NCI-H526 (cell line): ENCODE data around the gene KATNB1.
"Not testable (repeated sequence)": the region's sequence is repeated elsewhere in the genome, so short reads cannot be mapped to it uniquely, and the experiment has no call there.

ENCODE experiments used
- DNase-seq, 2 experiments: peaks; one replicate each; lab custom pipeline; 2025; lab: John Stamatoyannopoulos, UW

Gene KATNB1

DNA sequence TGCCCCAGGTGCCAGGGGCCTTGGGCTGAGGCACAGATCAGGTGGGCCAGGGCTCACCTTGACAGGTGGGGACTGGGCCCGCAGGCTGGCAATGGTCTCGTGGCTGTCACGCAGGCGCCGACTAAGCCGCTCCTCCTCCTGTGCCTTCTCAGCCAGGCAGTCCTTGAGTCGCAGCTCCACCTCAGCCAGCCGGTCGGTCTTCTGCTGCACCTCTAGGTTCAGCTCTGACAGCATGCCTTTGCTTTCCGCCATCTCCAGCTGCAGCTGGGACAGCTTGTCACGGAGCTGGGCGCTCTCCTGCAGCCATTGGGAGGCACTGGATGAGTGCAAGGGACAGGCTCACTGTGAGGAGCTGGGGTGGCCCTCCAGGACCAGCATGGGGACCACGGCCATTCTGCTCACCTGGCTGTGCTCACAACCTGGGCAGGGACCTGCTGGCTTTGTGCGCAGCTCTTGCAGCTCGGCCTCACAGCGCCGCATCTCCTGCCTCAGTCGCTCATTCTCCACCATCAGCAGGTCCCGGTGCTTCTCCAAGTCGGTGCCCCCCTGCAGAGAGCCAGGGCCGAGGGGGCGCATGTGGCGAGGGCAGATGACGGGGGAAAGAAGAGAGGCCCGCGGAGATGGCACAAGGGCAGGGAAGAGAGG is 35.7 kb downstream of the KATNB1 start:
- DNase-seq, result no peak

DNA sequence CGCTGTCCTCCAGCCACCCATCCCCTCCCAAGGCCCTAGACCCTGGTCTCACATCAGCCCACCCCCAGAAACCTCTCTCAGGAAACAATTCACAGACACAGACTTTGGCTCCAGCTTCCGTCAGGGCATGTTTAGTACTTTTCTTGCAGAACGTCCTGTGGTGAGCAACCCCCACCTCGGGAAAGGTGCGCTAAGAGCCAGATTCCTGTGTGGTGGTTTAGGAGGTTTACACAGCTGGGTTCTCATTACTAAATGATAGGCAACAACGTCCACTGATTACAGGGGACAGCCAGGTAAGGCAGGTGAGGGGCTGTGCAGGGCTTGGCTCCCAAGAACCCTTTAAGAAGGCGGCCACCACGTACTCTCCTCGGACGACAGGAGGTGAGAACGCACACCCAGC is 37.4 kb downstream of the KATNB1 start:
- no peak for DNase-seq

DNA sequence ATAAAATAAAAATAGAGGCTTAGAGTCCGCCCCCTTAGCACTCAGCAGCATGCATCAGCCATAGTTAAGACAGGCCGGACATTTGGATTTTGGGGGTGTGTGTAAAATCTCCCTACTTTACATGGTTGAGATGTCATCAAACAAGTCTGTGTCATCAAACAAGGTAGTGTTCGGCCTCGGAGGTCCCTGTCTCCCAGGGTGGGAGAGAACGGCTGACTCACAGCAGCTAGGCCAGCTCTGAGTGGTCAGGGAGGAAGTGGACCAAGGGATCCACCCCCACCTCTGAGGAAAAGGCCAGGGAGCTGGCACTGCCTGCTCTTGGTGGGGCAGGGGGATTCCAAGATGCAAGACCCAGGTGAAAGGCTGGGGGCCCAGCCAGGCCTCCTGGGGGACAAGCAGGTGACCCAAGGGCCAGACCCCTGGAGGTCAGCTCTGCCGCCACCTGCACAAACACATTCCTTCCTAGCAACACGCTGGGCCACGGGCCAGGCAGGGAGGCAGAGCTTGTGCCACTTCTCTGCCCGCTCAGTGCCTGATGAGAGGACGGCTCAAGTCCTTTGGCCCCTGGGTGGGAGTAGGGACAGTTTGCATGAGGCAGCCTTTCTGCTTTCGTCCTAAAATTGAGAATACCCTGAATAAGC is 38.2 kb downstream of the KATNB1 start:
- DNase-seq, result no peak

DNA sequence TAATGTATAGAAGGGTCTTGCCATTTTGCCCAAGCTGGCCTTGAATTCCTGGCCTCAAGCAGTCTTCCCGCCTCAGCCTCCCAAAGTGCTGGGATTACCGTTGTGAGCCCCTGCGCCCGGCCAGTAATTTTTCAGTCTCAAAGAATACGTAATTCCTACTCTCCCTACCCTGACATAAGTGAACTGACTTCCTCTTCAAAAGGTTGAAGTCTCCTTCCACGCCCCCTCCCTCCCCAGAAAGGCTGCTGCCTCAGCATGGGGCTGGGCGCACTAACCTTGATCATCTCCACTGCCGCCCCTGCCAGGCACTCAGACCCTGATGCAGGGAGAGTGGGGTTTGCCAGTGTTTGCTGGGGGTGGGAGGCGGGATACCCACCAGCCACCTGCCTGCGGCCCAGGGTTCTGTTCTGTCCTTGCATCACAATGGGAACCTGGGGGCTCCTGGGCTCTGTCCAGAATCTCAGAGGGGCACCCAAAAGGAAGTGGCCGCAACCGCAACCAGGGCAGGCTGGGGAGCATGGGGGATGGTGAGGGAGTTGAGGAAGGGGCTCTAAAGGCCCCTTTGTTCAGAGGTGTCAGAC is 39.2 kb downstream of the KATNB1 start:
- no peak for DNase-seq

DNA sequence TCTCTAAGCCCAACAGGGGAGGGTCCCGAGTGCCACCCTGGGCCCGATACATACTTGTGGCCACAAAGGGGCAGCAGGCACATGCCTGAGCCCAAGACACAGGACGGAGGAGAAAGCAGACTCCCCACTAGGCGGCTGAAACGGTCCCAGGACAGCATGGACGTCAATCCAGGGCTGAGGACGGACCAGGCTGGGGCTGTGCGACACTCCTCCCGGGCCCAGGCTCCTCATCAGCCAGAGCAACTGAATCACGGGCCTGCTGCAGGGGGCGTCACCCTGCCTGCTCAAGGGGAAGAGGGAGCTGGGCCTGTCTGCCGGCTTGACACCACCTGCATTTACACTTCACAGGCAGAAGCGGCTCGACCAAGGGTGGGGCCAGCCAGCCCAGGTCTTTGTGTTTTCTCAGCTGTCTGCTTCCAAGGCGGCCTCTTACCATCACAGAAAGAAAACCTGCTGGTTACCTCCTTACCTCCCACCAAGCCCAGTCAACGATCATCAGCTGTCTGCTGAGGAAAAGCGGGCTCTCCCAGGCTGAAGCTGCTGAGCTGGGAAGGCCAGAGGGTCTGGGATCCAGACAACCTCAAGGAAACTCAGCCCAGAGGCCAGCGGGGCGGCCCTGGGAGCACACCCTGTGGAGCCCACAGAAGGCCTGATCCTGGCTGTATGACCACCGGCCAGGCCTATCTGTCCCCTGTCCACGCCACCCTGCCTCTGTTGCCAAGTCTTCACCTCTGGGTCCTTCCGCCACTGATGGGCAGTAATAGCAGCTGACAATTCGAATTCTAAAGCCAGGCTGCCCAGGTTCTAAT is 40.3 kb downstream of the KATNB1 start:
- DNase-seq, result peak in 1 of 2 experiments; percentile 72

DNA sequence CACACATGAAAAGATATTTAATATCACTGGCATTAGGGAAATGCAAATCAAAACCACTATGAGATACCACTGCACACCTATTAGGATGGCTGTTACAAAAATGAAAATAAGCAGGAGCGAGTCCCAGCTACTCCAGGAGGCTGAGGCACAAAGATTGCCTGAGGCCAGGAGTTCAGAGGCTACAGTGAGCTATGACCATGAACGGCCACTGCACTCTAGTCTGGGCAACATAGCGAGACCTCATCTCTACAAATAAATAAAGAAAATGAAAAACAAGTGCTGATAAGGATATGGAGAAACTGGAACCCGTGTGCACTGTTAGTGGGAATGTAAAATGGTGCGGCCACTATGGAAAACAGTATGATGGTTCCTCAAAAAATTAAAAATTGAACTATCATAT is 43.1 kb downstream of the KATNB1 start:
- DNase-seq, result peak; percentile 25 to 53

DNA sequence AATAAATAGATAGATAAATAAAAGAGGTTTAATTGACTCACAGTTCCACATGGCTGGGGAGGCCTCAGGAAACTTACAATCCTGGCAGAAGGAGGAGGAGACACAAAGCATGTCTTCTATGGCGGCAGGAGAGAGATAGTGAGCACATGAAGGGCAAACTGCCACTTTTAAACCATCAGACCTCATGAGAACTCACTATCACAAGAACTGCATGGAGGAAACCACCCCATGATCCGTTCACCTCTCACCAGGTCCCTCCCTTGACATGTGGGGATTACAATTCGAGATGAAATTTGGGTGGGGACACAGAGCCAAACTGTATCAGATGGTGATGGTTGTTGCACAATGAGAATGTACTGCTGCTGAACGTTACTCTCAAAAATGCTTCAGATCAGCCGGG is 44.3 kb downstream of the KATNB1 start:
- not testable (repeated sequence) for DNase-seq

DNA sequence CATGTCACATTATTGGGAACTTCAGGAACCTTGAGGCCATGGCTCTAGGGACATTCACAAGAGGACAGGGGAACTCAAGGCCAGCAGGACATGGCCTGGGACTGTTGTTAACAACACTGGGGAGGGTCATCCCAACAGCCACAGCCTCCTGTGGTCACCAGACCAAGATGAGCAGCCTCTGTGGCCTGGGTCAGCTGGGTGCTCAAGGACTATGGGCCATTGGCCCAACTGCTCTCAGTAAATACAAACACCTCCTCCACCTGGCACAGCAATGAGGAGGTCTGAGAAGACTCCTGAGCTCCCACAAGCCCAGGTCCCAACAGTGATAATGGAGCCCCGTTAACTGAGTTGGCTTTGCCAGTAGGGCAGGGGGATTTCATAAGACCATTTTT is 45.8 kb downstream of the KATNB1 start:
- DNase-seq, result no peak

DNA sequence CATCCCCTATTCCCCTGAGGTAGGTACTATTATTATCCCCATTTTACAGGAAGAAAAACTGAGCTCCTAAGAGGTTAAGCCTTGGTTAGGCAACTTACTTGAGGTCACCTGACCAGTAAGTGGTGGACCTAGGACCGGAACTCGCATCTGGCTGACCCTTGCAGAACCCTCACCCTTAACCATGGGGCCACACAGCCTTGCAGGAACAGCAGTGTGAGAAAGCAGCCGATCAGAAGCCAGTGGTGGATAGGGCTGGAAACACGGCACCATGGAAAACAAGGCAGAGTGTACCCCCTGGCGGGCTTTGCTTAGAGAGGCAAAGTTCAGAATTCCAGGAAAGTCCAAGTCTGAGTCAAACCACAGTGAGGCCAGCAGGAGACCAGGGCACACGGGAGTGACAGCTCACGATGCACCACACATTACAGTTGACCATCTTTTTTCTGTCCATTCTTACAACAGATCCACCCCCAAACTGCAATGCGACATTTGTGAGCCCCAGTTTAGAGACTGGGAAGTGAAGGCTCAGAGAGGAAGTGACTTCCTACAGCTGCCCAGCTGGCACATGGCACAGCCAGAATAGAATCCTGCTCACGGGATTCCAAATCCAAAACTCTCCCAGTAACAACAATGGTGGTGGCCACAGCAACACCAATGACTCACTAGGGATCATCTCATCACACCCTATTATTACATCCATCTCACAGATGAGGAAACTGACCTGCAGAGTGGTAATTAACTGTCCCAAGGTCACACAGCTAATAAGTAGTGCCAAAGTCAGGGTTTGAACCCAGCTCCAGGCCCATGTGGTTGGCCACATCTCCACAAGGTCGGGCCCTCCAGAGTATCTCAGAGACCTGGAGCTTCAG is 46.4 kb downstream of the KATNB1 start:
- no peak for DNase-seq

DNA sequence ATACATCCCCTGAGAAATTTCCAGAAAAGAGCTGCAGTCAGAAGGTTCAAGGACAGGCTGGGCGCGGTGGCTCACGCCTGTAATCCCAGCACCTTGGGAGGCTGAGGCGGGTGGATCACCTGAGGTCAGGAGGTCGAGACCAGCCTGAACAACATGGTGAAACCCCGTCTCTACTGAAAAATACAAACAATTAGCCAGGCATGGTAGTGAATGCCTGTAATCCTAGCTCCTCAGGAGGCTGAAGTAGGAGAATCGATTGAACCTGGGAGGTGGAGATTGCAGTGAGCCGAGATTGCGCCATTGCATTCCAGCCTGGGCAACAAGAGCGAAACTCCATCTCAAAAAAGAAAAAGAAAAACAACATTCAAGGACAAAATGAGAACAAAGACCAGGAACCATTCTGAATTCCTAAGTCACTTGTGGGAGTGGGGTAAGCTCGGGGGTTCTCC is 47.1 kb downstream of the KATNB1 start:
- DNase-seq, result not testable (repeated sequence)

DNA sequence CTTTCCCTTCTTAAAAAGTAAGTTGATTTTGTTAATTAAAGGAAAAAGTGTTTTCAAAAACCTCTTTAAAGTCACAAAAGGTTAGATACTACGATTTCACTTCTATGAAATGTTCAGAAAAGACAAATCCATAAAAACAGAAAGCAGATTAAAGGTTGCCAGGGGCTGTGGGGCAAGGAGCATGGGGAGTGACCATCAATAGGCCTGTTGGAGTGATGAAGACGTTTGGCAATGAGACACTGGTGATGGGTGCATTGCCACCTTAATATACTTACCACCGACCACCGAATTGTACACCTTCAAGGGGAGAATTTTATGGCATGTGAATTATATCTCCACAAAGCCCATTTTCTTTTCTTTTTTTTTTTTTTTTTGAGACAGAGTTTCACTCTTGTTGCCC is 47.5 kb downstream of the KATNB1 start:
- no peak for DNase-seq

DNA sequence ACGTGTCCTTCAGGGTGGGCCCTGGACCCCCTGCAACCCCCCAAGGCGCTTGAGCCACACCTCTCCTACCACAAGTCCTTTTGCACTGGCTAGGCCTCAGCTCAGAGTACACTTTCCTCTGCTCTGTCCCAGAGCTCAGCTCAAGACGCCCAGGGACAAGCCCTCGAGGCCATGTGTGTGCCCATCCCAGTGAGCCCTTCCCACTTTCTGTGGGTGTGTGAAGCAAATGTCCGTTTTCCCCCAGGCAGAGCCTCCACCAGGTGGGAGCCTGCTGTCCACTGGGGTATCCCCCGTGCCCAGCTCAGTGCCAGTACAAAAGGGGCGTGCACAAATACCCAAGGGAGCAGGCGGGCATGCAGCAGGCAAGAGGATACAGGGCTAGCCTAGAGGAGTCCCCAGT is 48.3 kb downstream of the KATNB1 start:
- DNase-seq, result no peak

DNA sequence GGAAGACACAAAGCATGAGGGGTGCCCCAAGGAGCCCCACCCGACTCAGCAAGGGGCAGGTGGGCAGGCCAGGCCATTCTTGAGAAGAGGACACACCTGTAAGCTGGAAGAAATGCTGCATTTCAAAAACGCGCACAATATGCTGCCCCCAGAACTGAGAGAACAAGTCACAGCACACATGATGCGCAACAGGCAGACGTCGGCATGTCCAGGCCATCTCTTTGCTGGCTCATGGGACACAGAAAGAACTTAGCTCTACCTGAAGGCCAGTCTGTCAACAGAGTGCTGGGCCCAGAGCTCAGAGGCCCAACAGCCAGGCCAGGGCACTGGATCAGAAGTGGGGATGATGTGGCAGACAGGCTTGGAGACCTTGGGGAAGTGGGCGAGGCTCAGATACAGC is 48.8 kb downstream of the KATNB1 start:
- DNase-seq, result no peak

DNA sequence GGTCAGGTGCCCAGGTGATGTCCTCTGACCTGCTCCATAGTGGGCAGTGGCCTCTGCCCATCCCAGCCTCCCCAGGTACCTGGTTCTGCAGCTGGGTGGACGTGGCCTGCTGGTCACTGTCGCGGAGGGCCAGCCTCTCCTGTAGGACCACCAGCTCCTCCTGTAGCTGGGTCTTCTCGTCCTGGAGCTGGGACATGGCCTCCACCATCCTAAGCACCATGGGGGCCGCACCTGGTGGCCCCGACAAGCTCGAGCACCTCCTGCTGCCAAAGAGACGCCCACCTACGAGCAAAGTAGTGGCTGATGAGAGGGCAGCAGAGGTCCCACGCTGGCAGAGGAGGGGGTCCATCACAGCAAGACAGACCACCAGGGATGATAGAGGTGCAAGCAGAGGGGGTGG is 49.8 kb downstream of the KATNB1 start:
- DNase-seq, result no peak

DNA sequence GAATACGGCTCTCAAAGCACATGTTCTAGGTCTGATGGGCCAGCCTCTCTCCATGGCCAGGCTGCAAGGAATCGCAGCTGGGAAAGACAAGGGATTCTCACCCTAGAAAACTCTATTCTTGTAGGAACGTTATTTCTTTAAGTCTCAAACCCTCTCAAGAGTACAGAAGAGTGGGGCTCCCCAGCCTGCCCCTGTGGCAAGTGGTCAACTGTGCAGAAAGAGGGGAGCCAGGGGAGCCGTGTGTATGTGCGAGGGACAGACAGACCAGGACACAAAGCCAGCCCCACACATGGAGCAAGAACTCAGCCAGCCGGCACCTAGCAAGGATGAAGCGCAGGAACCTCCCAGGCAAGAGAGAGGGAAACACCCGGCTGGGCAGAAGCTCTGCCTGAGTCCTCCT is 50.4 kb downstream of the KATNB1 start:
- DNase-seq, result no peak

DNA sequence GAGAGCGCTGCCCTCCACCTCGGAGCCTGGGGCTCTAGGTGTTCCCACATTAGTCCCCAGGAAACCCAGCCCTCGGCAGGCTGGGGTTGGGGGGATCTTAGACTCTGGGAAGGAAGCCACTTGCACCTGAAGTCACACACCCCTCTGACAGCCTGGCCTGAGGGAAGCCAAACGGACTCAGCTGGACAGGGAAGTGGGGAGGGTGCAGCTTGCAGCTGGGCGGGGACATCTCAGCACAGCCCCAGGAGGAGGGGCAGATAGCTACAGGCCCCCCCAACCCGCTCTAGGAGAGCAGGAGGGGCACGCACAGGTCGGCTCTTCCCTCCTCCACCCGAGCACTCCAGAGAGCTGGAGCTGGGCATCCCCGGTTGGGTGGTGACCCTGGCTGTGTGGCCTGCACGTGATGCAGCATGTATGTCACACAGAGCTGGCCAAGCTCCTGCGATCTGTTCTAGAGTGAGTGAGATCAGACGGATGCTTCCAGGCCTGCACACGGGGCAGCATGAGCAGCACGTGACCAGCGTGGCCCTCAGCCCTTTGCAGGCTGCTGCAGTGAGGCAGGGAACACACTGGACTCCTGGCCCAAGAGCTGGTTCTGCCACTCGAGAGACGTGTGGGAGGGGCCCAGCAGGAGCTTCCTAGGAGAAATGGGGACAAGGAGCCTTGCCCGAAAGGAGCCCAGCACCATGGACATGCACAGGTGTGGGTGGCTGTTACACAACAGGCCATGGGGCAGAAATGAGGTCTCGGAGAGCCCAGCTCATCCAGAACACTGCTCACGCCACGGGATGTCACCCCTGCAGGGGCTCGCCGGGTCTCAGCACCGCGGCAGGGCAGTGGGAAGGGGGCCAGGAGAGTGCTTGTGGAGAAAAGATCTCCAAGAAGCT is 51.3 kb downstream of the KATNB1 start:
- no peak for DNase-seq

DNA sequence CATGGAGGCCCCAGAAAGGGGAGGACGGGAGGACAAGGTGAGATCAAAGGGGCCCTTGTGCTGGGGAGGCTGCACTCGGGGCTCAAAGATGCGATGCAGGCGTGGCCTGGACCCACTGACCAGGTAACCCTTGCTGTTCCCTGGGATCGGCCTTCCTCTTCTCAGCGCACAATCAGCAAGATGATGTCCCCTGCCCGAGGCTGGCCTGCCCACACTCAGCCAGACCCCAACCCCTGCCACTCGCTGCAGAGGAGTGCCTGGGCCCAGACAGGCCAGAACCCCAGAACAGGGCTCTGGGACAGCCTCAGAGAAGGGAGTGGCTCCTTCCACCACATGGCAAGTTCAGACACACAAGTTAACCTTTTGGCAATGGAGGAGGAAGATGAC is 51.9 kb downstream of the KATNB1 start:
- no peak for DNase-seq

DNA sequence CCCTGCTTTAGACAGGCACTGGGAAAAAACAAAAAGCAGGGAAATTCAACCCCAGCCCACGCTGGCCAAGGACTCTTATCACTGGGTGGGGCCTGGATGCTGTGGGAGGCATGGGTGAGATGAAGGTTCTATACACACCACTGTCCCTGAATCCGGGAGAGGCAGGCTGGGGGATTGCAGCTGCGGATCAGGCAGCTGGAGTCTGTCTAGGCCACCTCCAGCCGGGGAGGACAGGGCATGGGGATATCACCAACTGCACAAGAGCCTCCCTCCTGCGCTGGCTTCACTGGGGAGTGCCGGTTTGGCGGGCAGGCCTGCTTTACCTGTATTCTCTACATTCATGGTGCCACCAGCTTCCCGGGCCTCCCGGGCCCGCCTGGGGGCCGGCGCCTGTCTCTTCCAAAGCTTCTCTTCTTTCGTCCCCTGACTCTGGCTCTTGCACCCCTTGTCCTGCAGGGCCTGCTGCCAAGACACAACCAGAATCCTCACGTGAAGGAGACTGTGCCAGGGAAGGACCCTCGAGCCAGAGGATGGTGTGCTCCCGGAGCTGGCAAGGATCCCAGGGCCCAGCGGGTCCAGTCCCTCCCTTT is 52.8 kb downstream of the KATNB1 start:
- no peak for DNase-seq

DNA sequence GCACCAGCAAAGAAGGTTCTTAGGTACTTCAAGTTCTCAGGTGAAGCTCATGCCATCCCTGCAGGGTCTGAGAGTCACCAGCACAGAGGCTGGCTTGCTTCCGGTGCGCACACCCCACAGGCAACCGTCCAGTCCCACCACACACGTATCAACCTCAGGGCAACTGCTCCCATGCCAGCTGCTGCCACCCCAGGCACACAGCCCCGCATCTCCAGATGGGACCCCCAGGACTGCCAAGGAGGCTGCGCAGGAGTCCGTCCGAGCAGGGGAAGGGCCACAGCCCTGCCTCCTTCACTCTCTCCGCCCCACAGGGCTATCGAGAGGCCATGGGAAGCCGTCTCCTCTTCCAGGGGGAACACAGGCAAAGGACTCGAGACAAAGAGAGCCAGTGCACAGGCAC is 53.4 kb downstream of the KATNB1 start:
- no peak for DNase-seq

DNA sequence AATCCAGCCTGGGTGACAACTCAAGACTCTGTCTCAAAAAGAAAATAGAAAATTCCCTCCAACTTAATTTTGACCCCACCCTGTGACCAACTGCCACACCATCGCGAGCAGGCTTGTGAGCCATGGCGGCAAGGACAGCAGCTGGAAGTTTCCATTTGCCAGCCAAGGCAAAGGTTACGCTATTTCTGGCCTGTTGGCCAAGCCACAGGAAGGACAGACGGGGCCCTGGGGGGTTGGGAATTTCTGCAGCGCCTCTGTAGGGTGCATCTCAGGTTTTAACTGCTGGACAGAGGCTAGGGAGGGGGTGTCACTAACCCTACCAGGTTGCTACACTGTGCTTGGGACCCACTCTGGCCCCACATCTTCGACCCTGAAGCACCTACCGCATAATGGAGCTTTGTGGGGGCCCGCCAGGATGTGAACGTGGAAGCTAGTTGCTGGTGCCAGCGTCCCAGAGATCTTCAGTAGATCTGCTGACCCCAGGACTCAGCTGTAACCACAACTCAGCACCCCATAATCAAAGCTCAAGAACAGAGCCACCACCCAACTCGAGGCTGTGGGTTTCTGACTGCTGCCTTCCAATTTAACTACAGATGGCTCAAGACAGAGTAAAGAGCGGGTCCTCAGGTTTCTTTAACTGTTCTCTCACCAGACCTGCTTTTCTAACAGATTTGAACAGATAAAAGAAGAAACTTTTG is 55.8 kb downstream of the KATNB1 start:
- DNase-seq, result no peak
